HG03025 (cell line): ENCODE measurements around the gene FMNL3.
"Not testable (repeated sequence)": the region's sequence is repeated elsewhere in the genome, so short reads cannot be mapped to it uniquely, and the experiment has no call there.

Source experiments
- ATAC-seq: cut with Tn5 transposase; IDR thresholded peaks from one replicate; pipeline ENCODE4 v1.9.1; 2021; ENCODE audit warnings: mild to moderate bottlenecking, moderate library complexity; ENCODE audit not compliant: unreplicated experiment, low FRiP score

Gene FMNL3

GRCh38 chr12:49707128-49707811 lies at the start of gene FMNL3:
TSS of gene FMNL3 (minus strand) at chr12:49707405. CDS start at chr12:49707180, 225 bp downstream.
- ATAC-seq, result peak; percentile 75

- no peak for ATAC-seq
Observed at GRCh38 chr12:49750996-49751393, 43.8 kb upstream of the FMNL3 start.

GRCh38 chr12:49750027-49750995 lies 43.1 kb upstream of the FMNL3 start:
- no peak for ATAC-seq

GRCh38 chr12:49748800-49749199 lies 41.6 kb upstream of the FMNL3 start:
- ATAC-seq, result no peak

- ATAC-seq, result no peak
Observed at GRCh38 chr12:49748306-49748705, 41.1 kb upstream of the FMNL3 start.

GRCh38 chr12:49744363-49744885 lies 37.2 kb upstream of the FMNL3 start:
- ATAC-seq, result no peak

- peak; percentile 59 for ATAC-seq
Observed at GRCh38 chr12:49741882-49742620, 34.8 kb upstream of the FMNL3 start.

GRCh38 chr12:49740930-49741881 lies 34.0 kb upstream of the FMNL3 start, which contains the start of gene TMBIM6:
TSS of gene TMBIM6 (plus strand) at chr12:49741557. CDS start at chr12:49752494, 10,937 bp downstream.
- ATAC-seq, result peak; percentile 87

GRCh38 chr12:49740277-49740676 lies 33.1 kb upstream of the FMNL3 start:
- not testable (repeated sequence) for ATAC-seq

- ATAC-seq, result not testable (repeated sequence)
Observed at GRCh38 chr12:49738721-49739120, 31.5 kb upstream of the FMNL3 start.

- ATAC-seq, result not testable (repeated sequence)
Observed at GRCh38 chr12:49734900-49735299, 27.7 kb upstream of the FMNL3 start.

- no peak for ATAC-seq
Observed at GRCh38 chr12:49733219-49734017, 26.2 kb upstream of the FMNL3 start.

- ATAC-seq, result no peak
Observed at GRCh38 chr12:49730568-49731101, 23.4 kb upstream of the FMNL3 start.

GRCh38 chr12:49730050-49730449 lies 22.8 kb upstream of the FMNL3 start:
- no peak for ATAC-seq

GRCh38 chr12:49728446-49728845 lies 21.2 kb upstream of the FMNL3 start:
- ATAC-seq, result no peak

- not testable (repeated sequence) for ATAC-seq
Observed at GRCh38 chr12:49721355-49721754, 14.2 kb upstream of the FMNL3 start.

- ATAC-seq, result no peak
Observed at GRCh38 chr12:49720214-49720613, 13.0 kb upstream of the FMNL3 start.

GRCh38 chr12:49717800-49718199 lies 10.6 kb upstream of the FMNL3 start:
- ATAC-seq, result not testable (repeated sequence)
